Measurements from ENCODE around the gene SDE2.
"Not testable (repeated sequence)": the region's sequence is repeated elsewhere in the genome, so short reads cannot be mapped to it uniquely, and the experiment has no call there.

SDE2 gene

GRCh38 chr1:226004396-226004795, 5.3 kb upstream of the SDE2 start:
- no peak for DNase-seq

GRCh38 chr1:226003502-226004170, 4.5 kb upstream of the SDE2 start:
- DNase-seq: no peak

GRCh38 chr1:226002667-226003501, 3.7 kb upstream of the SDE2 start:
- DNase-seq: peak; percentile 21

- DNase-seq: peak; percentile 42
Observed at GRCh38 chr1:226001963-226002666, 3.0 kb upstream of the SDE2 start.

GRCh38 chr1:226001088-226001487, 1.9 kb upstream of the SDE2 start:
- DNase-seq: no peak

- DNase-seq: not testable (repeated sequence)
Observed at GRCh38 chr1:226000493-226001081, 1.4 kb upstream of the SDE2 start.

GRCh38 chr1:225999912-226000337, 782 bp upstream of the SDE2 start:
- DNase-seq: no peak

- no peak for DNase-seq
Observed at GRCh38 chr1:225998560-225999226, 450 bp downstream of the SDE2 start.

- DNase-seq: no peak
Observed at GRCh38 chr1:225996946-225997545, 2.1 kb downstream of the SDE2 start.

- no peak for DNase-seq
Observed at GRCh38 chr1:225995919-225996864, 3.0 kb downstream of the SDE2 start.

GRCh38 chr1:225990705-225991464, 8.3 kb downstream of the SDE2 start:
- no peak for DNase-seq

- DNase-seq: no peak
Observed at GRCh38 chr1:225987491-225988316, 11.4 kb downstream of the SDE2 start.

GRCh38 chr1:225981714-225982113, 17.4 kb downstream of the SDE2 start:
- DNase-seq: no peak

- no peak for DNase-seq
Observed at GRCh38 chr1:225980005-225980836, 18.9 kb downstream of the SDE2 start.

GRCh38 chr1:225979421-225979820, 19.7 kb downstream of the SDE2 start:
- no peak for DNase-seq

GRCh38 chr1:225977937-225978748, 21.0 kb downstream of the SDE2 start:
- no peak for DNase-seq

- DNase-seq: not testable (repeated sequence)
Observed at GRCh38 chr1:225975146-225975545, 24.0 kb downstream of the SDE2 start.
